GM19328 (cell line): ENCODE measurements around the gene ADCY9.
A peak's percentile ranks its signal among the peaks of the same experiment; 100 is the strongest.
"Not testable (repeated sequence)": the region's sequence is repeated elsewhere in the genome, so short reads cannot be mapped to it uniquely, and the experiment has no call there.

ENCODE experiments used
- ATAC-seq: cut with Tn5 transposase; IDR thresholded peaks from one replicate; pipeline ENCODE4 v1.9.1; 2021; ENCODE audit warnings: mild to moderate bottlenecking, moderate library complexity; ENCODE audit not compliant: unreplicated experiment

The ADCY9 gene

DNA sequence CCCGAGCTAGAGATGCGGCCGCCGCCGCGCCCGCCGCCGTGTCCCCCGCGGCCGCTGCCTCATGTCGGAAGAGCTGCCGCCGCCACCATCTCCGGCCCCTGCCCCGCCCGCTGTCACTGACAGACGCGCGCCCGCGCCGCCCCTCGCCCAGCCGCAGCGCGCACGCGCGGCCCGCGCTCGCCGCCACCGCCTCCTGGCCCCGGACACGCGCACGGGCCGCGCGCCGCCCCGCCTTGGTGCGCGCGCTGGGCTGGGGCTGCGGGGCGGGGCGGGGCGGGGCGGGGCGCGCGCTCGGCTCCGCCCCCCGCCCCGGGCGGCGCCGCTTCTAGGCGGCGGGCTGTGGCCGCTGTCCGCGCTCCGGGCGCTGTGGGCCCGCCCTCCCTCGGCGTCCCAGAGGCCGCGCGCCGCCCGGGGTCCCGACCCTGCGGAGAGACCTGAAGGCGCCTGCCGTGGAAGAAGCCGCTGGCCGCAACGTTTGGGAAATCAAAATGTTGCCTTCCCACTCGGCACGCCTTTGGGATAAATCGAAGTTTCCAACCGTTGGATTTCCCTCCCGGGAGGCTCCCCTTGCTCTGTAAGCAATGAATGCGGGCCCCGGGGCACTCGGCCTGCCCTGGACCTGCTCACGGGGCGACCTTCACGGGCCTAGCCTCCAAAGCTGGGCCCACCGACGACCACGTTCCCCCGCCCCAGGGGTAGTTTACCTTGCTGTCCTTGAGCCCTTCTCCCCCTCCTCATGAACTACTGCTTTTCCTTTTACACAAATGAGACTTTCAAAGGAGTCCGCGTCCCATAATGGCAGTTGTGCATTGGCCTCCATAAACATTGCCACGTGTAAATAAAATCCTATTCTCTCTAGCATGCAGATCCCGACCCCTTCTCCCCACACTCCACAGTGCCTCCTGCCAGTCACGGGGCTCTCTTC, at the start of gene ADCY9:
Gene ADCY9 (minus strand): TSS at position 118 of the 925 bp plus-strand sequence. CDS start 1,000 bp downstream, outside the sequence.
- ATAC-seq: peak; percentile 65

DNA sequence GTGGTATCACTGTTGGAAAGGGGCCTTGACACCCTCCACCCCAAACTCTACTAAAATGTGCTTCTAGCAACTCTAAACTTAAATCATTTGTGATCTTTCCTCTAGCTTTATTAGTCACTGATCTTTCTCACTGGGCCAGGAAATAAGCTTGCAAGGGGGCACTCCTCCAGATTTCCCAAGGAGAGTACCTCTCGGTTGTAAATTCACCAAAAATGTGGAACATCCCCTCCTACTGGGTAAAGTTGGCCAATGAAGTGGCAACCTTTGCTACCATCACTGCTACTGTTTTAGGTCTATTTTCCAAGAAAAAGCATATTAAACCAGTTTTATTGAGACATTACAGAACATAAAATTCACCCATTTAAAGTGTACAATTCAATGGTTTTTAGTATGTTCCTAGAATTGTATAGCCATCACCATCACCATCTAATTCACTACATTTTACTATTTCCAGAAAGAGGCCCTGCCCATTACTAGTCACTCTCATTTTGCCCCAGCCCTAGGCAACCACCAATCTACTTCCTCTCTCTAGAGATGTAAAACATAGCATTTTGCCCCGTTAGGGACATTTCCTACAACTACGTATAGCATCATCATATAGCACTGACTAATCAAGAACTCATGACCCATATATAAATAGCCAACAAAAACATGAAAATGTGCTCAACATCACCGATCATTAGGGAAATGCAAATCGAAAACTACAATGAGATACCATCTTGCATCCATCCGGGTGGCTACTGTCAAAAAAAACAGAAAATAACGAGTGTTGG, 44.6 kb upstream of the ADCY9 start:
- no peak for ATAC-seq

DNA sequence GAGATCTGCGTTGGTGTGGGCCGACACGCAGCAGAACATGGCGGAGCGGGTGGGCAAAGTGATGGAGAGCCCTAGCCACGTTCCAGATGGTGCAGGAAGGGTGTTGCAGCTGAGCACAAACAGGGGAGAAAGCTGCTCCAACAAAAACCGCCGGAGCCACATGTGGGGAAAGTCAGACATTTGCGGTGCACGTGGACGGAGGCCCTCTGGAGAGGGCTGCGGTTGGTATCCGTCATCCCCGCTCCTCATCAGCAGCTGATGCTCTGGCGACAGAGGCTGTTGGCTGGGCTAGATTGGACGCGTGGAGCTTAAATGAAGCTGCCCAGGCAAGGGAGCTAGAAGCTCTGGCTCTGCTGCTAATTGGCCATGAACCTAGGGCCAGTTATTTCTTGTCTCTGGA, 43.5 kb upstream of the ADCY9 start:
- ATAC-seq: no peak

DNA sequence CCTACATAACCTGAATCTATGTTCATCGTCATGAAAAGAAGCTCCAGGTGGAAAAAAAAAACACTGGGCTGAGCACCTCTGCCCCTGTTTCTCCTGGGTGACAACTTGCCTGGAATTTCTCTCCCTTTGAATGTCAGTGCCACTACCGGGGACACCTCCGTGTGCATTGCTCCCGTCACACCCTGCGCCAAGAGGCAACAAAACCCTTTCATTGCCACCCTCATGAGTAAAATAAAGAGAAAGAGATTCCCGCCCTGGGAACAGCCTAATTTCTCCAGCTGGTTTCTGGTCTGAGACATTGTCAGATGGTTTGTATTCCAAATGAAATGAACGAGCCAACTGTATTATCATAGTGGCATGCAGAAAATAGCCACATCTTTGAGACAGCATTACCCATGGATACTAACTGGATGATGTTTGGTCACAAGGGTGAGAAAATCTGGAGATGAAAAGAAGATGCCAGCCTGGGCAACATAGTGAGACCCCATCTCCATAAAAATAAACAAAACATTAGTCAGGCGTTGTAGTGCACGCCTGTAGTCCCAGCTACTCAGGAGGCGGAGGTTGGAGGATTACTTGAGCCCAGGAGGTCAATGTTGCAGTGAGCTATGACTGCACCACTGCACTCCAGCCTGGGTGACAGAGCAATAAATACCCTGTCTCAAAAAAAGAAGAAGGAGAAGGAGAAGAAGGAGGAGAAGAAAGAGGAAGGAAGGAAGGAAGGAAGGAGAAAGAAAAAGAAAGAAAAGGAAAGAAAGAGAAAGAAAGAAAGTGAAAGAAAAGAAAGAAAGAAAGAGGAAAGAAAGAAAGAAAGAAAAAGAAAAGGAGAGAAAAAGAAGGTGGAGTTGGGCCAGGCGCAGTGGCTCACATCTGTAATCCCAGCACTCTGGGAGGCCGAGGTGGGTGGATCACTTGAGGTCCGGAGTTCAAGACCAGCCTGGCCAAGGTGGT, 42.2 kb upstream of the ADCY9 start:
- ATAC-seq: no peak

DNA sequence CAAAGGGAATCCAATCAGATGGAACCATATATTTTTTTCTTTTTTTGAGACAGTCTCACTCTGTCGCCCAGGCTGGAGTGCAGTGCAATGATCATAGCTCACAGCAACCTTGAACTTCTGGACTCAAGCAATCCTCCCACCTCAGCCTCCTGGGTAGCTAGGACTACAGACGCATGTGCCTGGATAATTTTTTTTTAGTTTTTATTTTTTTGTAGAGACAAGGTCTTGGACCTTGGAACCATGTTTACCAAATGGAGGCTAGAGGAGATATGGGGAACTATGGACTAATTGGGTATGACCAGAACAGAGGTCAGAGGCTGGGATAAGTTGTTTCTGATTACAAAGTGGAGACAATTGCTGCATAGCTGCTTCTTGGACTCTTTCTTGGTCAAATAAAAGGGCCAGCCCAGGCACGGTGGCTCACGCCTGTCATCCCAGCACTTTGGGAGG, 41.2 kb upstream of the ADCY9 start:
- no peak for ATAC-seq

DNA sequence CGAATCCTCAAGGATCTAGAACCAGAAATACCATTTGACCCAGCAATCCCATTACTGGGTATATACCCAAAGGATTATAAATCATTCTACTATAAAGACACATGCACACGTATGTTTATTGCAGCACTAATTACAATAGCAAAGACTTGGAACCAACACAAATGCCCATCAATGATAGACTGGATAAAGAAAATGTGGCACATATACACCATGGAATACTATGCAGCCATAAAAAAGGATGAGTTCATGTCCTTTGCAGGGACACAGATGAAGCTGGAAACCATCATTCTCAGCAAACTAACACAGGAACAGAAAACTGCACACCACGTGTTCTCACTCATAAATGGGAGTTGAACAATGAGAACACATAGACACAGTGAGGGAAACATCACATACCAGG, 40.3 kb upstream of the ADCY9 start:
- not testable (repeated sequence) for ATAC-seq

DNA sequence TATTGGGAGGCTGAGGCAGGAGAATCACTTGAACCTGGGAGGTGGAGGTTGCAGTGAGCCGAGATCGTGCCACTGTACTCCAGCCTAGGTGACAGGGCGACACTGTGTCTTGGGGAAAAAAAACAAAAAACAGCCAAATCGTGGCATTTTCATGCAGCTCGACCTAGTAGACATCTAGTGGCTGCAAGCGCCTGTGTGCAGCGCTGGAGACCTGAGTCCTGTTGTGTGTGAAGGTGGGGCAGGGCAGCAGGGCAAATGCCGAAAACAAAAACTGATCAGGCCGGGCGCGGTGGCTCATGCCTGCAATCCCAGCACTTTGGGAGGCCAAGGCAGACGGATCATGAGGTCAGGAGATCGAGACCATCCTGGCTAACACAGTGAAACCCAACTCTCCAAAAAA, 37.1 kb upstream of the ADCY9 start:
- not testable (repeated sequence) for ATAC-seq

DNA sequence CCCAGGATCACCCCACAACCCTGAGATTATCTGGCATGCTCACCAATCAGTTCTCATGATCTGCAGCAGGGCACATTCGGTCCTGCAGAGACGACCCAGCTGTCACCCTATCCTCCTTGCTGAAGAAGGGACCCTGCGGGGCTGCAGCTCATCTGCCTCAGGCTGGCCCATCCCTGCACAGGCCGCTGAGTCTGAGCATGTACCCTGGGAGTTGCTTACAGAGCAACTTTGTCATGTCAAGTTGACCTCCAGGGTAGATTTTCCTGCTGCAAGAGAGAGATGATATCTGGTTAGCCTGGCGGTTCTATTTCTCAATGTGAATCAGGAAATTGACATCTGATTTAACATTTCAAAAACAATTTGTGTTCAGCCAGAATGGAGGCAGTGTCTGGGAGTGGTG, 36.0 kb upstream of the ADCY9 start:
- no peak for ATAC-seq

DNA sequence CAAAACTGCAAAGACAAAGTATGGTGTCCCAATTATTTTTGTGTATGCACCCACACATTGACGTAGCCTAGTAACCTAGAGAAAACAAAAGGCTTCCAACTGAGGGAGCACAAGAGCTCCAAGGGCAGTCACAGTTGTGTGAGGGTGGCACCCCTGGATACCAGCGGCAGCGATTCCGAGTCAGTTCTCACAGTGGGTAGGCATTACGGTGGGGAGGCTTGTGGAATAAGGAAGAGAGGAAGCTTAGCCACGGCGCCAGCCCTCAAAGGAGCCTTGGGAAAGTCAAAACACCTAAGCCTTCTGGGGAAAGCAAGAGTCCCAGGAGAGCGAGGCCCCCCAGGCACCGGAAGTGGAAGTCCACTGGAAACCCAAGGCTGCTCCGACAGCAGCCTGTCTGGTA, 31.0 kb upstream of the ADCY9 start:
- ATAC-seq: no peak

DNA sequence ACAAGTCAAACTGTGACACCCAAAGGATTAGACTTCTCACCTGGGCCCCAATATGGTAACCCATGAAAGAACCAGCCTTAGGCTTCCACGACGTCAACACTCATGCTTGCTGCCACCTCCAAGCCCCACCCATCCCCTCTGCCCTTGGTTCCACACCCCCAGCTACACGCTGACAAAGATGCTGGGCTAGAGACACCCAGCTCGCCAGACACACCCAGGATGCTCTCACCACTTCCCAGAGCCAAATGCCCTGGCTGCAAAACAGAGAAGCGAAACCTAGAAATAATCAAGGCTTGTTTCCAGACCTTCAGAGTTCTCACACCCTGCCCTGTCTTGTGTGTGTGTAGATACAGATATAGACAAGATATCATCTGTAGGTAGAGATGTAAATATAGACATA, 26.0 kb upstream of the ADCY9 start:
- no peak for ATAC-seq

DNA sequence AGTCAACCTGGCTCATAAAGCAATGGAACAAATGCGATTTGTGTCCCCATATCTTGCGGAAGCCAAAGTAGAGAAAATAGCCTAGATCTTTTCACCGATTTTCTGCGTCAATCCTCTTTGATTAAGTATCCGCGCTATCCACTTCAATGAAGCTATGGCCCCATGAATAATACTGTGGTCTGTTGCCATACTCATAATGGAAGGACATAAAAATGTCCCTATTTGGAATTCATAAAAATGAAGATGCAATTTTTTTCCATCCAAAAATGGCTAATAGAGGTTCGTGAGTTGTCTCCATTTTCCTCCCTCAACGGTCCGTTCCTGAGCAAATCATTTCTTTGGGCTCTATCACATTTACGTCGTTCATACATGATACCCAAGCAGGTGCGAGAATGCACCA, 25.4 kb upstream of the ADCY9 start:
- ATAC-seq: no peak

DNA sequence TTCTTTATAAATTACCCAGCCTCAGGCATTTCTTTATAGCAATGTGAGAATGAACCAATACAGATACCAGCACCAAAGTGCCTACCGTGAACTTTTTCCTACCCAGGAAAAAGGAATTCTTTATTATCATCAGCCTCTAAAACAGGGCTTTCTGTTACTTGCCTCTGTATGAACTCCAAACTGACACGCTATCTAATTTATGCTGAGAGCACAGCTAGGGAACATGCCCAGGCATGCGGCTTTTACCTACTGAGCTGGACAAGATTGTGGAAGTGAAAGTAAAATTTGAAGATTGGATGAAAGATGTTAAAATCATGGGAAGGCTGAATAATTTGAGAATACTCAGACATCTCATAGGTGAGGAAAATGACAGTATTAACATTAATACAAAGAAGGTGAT, 24.4 kb upstream of the ADCY9 start:
- no peak for ATAC-seq

DNA sequence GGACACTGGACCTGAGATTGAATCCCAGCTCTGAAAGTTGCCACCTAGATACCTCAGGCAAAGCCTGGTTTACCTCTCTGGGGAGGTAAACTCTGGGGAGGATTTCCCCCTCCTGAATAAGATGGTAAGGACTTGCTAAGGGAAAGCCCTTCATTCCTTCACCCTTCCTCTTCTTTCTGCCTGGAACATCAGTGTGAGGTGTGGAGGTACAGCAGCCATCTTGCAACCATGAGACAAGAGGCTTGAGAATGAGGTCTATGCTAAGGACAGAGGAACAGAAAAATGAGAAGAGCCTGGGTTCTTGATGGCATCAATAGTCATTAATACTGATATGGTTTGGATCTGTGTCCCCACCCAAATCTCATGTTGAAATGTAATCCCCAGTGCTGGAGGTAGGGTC, 23.7 kb upstream of the ADCY9 start:
- ATAC-seq: no peak

DNA sequence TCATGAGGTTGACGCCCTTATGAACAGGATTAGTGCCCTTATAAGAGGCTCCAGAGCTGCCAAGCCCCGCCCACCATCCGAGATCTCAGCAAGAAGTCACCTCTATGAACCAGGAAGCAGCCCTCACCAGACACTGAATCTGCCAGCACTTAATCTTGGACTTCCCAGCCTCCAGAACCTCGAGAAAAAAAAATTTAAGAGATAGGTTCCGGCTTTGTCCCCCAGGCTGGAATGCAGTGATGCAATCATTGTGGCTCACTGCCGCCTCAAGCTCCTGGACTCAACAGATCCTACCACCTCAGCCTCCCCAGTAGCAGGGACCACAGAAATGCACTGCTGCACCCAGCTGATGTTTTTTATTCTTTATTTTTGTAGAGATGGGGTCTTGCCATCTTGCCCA, 22.5 kb upstream of the ADCY9 start:
- no peak for ATAC-seq

DNA sequence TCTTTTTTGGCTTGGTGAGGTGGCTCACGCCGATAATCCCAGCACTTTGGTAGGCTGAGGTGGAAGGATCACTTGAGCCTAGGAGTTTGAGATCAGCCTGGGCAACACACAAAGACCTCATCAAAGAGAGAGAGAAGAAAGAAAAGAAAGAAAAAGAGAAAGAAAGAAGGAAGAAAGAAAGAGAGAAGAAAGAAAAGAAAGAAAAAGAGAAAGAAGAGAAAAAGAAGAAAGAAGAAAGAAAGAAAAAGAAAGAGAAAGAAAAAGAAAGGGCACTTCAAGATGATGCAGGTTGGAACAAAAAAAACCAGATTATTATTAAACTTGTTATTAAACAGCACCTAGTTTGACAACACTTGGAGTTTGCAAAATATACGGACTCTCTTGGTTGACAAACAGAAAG, 21.2 kb upstream of the ADCY9 start:
- no peak for ATAC-seq

DNA sequence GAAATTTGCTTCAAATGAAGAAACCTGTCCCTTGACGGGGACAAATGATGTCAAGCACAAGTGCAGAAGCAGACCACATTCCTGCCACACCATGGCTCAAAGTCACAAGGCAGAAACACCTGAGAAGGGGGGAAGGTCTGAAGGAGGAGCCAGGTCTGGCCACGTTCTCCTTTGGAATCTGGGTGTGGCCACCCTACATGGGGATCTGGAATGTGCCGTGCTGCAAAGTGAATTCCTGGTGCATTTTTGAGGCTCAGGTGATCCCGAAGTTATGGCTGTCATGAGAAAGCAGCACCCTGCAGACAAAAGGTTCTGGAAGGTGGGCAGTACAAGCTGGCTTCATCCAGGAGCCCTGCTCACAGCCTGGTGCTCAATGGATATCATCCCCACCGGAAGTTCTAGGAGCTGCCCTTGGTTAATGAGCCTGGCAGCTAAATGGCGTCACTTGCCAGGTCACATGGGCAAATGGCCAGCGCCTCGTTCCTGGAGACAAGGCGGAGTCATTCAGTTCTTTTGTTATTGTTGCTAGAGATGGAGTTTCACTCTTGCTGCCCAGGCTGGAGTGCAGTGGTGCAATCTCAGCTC, 20.1 kb upstream of the ADCY9 start:
- ATAC-seq: no peak

DNA sequence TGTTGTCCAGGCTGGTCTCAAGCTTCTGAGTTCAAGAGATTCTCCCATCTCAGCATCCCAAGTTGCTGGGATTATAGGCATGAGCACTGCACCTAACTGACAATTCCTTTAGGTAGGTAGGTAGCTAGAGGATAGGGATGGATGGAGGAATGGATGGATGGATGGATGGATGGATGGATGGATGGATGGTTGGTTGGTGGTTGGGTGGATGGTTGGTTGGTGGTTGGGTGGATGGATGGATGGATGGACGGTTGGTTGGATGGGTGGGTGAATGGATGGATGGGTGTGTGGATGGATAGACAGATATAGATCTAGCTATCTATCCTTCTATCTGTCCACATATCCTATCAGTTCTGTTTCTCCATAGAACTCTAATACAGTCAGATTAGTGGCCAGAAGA, 19.3 kb upstream of the ADCY9 start:
- ATAC-seq: no peak

DNA sequence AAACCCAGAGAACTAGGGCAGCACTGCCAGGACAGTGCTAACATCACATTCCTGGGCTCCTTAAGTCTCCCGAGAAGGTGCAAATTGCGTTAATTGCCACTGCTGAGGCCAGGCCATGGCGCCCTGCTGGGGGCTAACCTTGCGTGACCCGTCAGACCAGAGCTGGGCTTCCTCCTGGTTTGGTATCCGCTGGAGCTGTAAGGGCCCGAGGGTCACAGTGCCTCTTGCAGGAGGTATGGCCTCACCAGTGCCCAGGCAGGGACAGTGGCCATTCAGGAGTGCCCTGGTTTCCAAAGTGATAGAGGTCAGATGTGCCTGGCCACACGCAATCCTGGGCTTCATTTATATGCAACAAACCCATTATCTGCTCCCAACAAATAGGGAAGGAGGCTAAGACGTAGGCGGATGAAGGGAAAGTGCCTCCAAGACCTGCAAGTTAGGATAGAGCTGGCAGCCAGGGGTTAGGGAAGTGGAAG, 17.7 kb upstream of the ADCY9 start:
- no peak for ATAC-seq

DNA sequence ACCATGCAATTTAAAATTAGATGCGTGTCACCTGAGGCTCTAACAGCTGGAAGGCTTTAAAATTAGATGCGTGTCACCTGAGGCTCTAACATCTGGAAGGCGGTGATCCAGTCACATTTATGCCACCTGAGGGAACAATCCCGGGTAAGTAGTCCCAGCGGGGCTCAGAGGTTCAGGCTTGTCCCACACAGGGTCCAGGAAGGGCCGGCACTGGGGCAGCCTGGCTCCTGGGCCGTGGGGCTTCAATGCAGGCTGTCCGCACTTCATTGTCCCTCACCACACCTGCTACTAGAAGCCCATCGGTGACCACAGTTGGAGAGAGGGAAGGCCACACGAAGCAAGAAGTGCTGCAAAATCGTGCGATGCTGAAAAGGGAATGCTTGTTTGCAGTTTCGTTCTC, 15.4 kb upstream of the ADCY9 start:
- no peak for ATAC-seq

DNA sequence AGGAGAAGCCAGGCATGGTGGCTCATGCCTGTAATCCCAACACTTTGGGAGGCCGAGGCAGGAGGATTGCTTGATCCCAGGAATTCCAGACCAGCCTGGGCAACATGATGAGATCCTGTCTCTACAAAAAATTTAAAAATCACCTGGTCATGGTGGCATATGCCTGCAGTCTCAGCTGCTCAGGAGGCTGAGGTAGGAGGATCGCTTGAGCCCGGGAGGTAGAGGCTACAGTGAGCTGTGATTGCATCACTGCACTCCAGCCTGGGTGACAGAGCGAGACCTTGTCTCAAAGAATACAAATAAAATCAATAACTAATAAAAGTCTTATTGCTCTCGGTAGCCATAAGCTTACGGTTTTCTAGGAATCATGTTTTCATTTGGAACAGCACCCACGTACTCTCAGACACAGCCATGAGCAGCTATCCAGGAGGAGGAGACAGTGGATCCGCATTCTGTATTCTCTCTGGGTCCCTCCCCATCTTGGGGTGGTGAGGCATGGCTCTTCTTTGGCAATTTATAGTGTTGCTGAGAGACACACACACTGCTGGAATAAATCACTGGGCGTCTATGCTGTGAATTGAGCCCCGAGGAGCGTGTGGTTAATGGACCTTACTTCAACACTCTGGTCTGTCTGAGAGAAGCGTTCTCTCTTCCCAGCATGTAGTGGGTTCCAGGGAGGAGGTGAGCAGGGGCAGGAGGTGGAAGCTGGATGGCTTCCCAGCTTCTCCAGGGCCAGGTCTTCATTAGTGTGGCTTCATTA, 8.5 kb upstream of the ADCY9 start:
- ATAC-seq: no peak
